ENCODE results near the gene PLCG1. TPM values are rescaled to one million over a fixed set of nuclear protein-coding genes. Genes with fewer than 3 reads are reported as not detected.

The PLCG1 gene
- total and polyA plus RNA-seq, 9 of the 15 experiments (the other 6 are each of a cell fraction or from before 2014, with no cell fraction given) = 1.7 to 67.0 (median 34.8) TPM

GRCh38 chr20:41174373-41174772 is 37.0 kb downstream of the PLCG1 start:
- H2AFZ ChIP-seq (ENCODE audit: low read depth, low read length) = no peak overlapping the region
- H3K9me3 ChIP-seq (replicated peaks; ENCODE audit: control insufficient read depth, insufficient read depth, low read depth, low read length) = no peaks in the 10 kb centered on the region
- 94% methylated on average over 10 of the region's 10 CpGs for WGBS (ENCODE audit: insufficient coverage, low coverage, missing lambda C conversion rate)
- ChIA-PET POLR2A (no interaction called here), CTCF (ENCODE audit: low intra/inter-chr PET ratio) (interaction anchor here (1.1 to 3.0 kb wide), 3 partner anchors 75 to 165 kb away, joined by 3 to 50 read pairs (median 4); partner anchors contain the start of gene LPIN3)
- no peak overlapping the region for H3K4me2 ChIP-seq (ENCODE audit: insufficient read depth, low read length)
- FAIRE-seq = no peak
- H3K9ac ChIP-seq (ENCODE audit: insufficient read depth in 1 of 2, low read depth in 2 of 2, low read length in 2 of 2) = no peak overlapping the region
- in situ Hi-C loops (cut with MboI) (no loop called here), intact Hi-C loops (cut with micrococcal nuclease) (no loop called here)
- no peaks in the 10 kb centered on the region for H3K27me3 ChIP-seq (ENCODE audit: control insufficient read depth in 2 of 2, insufficient read depth in 2 of 2, low read length in 2 of 2)
- H3K36me3 ChIP-seq (ENCODE audit: control insufficient read depth, insufficient read depth, low read length) = peaks cover 68% of the 10 kb centered on the region; the same call in 2 of the 3 replicates
- H3K27ac ChIP-seq (ENCODE audit: extremely low read depth, low read depth, low read length) = no peak overlapping the region
- H4K20me1 ChIP-seq (replicated peaks; ENCODE audit: control insufficient read depth, insufficient read depth, low read length) = peaks cover 12% of the 10 kb centered on the region; the same call in 1 of the 2 replicates
- no peaks in the 10 kb centered on the region for H3K9me1 ChIP-seq (ENCODE audit: control insufficient read depth, insufficient read depth, low read length)
- ATAC-seq = no peak
- no TSS peak for BruUV-seq (replicated peaks)
- no peak overlapping the region for H3K4me3 ChIP-seq
- TF ChIP-seq ZNF347 (CRISPR knock-in tag; IDR thresholded peaks at IDR 0.05; ENCODE audit: low read depth) (no peak), NUFIP1 (IDR thresholded peaks at IDR 0.05; ENCODE audit: partially characterized antibody) (no peak), GABPB1 (CRISPR knock-in tag; IDR thresholded peaks at IDR 0.05) (no peak), ZNF274 (IDR thresholded peaks at IDR 0.05; ENCODE audit: borderline replicate concordance, low read depth, low read length) (no peak), ZBTB8A (IDR thresholded peaks at IDR 0.05; ENCODE audit: partially characterized antibody) (no peak), EP400 (IDR thresholded peaks at IDR 0.05) (no peak), IFI16 (CRISPR knock-in tag; IDR thresholded peaks at IDR 0.05) (no peak), NCOR1 (IDR thresholded peaks at IDR 0.05) (no peak), CBFA2T3 (IDR thresholded peaks at IDR 0.05) (no peak)
- TF ChIP-seq, protein P1, sequence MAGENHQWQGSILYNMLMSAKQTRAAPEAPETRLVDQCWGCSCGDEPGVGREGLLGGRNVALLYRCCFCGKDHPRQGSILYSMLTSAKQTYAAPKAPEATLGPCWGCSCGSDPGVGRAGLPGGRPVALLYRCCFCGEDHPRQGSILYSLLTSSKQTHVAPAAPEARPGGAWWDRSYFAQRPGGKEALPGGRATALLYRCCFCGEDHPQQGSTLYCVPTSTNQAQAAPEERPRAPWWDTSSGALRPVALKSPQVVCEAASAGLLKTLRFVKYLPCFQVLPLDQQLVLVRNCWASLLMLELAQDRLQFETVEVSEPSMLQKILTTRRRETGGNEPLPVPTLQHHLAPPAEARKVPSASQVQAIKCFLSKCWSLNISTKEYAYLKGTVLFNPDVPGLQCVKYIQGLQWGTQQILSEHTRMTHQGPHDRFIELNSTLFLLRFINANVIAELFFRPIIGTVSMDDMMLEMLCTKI (IDR thresholded peaks at IDR 0.05; ENCODE audit: partially characterized antibody) = no peak
- TF ChIP-seq, protein P2, sequence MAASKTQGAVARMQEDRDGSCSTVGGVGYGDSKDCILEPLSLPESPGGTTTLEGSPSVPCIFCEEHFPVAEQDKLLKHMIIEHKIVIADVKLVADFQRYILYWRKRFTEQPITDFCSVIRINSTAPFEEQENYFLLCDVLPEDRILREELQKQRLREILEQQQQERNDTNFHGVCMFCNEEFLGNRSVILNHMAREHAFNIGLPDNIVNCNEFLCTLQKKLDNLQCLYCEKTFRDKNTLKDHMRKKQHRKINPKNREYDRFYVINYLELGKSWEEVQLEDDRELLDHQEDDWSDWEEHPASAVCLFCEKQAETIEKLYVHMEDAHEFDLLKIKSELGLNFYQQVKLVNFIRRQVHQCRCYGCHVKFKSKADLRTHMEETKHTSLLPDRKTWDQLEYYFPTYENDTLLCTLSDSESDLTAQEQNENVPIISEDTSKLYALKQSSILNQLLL (CRISPR knock-in tag; IDR thresholded peaks at IDR 0.05; ENCODE audit: borderline replicate concordance) = no peak
- TF ChIP-seq, protein P3, sequence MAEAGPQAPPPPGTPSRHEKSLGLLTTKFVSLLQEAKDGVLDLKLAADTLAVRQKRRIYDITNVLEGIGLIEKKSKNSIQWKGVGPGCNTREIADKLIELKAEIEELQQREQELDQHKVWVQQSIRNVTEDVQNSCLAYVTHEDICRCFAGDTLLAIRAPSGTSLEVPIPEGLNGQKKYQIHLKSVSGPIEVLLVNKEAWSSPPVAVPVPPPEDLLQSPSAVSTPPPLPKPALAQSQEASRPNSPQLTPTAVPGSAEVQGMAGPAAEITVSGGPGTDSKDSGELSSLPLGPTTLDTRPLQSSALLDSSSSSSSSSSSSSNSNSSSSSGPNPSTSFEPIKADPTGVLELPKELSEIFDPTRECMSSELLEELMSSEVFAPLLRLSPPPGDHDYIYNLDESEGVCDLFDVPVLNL (CRISPR knock-in tag; IDR thresholded peaks at IDR 0.05; ENCODE audit: low read depth) = no peak
- no peaks in the 10 kb centered on the region for H3K4me1 ChIP-seq (replicated peaks in 1 of 2; ENCODE audit: control insufficient read depth in 2 of 2, insufficient read depth in 2 of 2, low read length in 2 of 2)
- no peak for DNase-seq (ENCODE audit: extremely low read depth in 1 of 4, low spot score in 3 of 4)
- H3K79me2 ChIP-seq (ENCODE audit: control insufficient read depth, insufficient read depth, low read length) = no peaks in the 10 kb centered on the region
